Measurements from ENCODE around the gene ANKS4B.
"Not testable (repeated sequence)": the region's sequence is repeated elsewhere in the genome, so short reads cannot be mapped to it uniquely, and the experiment has no call there.

Gene ANKS4B

DNA sequence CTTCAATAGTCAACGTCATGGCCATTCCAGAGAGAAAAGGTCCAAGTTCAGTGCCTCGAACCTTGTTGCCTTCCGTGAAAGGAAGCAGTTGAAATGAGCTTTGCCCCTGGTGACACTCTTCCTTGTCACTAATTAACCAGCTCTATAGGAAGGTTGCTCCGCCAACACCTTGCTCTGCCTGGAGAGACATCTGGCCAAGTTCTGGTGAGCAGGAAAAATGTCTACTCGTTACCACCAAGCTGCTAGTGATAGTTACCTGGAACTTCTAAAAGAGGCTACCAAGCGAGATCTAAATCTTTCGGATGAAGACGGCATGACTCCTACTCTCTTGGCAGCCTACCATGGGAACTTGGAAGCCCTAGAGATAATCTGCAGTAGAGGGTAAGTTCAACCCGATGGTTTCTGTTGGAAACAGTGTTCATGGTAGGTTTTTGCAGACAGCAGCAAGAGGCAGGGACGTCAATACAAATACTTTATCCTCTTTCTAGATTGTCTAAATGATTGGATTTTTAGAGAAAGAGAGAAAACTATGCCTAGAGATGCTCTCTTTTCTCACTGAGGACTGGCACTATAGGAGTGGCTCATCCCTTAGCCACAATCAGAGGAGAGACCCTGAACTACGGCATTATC lies at the start of gene ANKS4B:
Gene ANKS4B (plus strand): TSS at position 179 of the 630 bp plus-strand sequence. CDS start 39 bp downstream, at position 218.
- no peak for DNase-seq

GRCh38 chr16:21183995-21184394 lies 49.5 kb upstream of the ANKS4B start:
- no peak for DNase-seq

DNA sequence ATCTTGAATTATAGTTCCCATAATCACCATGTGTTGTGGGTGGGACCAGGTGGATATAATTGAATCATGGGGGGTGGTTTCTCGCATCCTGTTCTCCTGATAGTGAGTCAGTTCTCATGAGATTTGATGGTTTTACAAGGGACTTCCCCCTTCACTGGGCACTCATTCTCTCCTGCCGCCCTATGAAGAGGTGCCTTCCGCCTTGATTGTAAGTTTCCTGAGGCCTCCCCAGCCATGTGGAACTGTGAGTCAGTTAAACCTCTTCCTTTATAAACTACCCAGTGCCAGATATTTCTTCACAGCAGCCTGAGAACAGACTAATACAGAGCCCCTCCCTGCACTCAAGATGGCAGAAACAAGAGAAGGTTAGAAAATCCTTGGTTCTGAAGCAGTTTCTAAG lies 48.7 kb upstream of the ANKS4B start:
- no peak for DNase-seq

- no peak for DNase-seq
Observed at GRCh38 chr16:21185659-21186325, 47.7 kb upstream of the ANKS4B start.

GRCh38 chr16:21186326-21186691 lies 47.2 kb upstream of the ANKS4B start:
- DNase-seq: no peak

DNA sequence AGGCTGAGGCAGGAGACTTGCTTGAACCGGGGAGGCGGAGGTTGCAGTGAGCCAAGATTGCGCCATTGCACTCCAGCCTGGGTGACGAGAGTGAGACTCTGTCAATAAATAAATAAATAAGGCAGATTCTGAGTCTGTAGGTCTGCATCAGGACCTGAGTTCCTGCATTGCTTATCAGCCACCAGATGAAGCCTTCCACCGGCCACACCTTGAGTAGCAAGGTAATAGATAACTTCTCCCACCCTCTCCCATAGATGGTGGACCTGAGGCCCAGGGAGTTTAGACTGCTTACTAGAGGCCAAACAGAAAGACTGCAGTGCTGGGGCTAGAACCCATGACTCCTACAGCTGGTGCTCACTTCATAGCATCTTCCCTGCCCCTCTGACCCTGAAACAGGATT lies 44.2 kb upstream of the ANKS4B start:
- no peak for DNase-seq

DNA sequence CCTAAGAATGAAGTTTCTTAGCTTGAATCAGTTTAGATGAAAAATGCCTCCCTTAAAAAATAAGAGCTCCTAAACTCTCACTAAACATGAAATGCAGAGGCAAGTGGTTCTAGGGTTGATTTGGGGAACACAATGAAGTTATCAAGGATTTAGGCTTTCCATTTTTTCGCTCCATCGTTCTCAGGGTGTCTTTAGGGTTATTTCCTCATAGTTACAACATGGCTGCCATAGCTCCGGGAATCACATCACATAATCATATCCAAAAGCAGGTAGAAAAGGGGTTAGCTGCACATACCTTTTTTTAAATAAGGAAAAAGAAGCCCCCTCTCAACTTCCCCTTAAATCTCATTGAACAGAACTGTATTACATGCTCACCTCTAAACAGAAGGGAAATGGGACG lies 43.5 kb upstream of the ANKS4B start:
- no peak for DNase-seq

GRCh38 chr16:21190599-21190998 lies 42.9 kb upstream of the ANKS4B start:
- no peak for DNase-seq

DNA sequence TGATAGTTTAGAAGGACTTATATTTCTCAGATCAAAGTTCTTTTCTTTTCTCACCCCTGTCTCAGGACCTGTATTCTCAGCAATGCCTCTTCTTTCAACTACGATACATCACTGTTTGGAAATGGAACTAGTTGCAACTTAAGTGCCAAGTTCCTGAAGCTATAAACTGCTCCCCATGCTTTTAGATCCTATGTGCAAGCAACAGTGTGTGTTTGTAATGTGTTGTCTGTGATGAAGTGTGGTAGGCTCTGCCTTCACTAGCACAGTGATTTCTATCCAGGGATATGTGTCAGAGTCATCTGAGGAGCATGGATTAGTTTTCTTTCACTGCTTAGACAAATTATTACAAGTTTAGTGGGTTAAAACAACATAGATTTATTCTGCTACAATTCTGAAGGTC lies 40.5 kb upstream of the ANKS4B start:
- DNase-seq: no peak

DNA sequence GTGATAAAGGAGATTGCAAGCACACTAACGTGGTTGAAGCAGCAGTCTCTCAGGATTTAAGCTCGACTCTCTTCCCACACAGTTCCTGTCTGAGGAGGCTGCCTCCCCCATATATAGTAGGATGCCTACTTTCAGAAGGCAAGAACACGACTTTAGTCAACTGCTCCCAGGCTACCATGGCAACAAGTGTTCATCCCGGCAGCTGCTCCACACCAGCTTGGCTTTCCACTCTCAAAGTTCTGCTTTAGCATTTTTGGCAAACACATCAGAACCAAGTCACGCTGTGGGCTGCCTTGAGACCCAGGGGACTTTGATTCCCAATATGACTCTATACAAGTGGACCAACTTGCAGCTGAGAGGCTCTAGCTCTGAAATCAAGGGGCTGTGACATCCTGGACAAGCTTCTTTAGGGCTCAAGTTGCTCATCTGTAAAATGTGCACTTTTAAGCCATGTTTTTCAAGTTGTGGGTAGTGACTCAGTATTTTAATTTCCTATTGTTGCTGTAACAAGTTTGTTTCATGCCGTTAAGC lies 38.7 kb upstream of the ANKS4B start:
- no peak for DNase-seq

DNA sequence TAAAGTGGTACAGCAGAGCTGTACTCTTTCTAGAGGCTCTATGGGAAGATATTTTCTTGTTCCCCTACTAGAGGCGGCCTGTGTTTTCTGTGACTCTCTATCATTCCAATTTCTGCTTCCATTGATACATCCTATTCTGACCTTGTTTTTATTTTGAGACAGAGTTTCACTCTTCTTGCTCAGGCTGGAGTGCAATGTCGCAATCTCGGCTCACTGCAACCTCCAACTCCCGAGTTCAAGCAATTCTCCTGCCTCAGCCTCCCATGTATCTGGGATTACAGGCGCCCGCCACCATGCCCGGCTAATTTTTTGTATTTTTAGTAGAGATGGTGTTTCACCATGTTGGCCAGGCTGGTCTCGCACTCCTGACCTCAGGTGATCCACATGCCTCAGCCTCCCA lies 38.2 kb upstream of the ANKS4B start:
- not testable (repeated sequence) for DNase-seq

GRCh38 chr16:21197112-21197511 lies 36.4 kb upstream of the ANKS4B start:
- DNase-seq: no peak

DNA sequence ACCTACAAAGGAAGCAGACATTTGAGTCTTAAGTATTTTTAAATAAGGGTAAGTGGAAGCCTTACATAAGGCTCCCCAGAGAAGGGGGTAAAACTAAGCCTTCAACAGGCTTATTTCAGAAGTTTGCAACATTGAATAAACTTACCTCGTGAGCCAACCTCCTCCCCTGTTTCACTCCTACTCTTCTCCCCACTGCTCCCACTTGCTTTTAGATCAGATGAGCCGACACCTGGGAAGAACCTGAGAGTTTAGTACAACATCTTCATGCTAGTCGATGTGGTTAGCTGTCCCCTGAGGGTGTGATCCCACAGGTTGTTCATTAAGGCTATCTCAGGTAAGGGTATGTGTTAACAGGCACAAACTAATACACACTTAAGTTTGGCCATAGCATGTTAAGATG lies 35.9 kb upstream of the ANKS4B start:
- DNase-seq: no peak

- DNase-seq: no peak
Observed at GRCh38 chr16:21199607-21200218, 33.8 kb upstream of the ANKS4B start.

DNA sequence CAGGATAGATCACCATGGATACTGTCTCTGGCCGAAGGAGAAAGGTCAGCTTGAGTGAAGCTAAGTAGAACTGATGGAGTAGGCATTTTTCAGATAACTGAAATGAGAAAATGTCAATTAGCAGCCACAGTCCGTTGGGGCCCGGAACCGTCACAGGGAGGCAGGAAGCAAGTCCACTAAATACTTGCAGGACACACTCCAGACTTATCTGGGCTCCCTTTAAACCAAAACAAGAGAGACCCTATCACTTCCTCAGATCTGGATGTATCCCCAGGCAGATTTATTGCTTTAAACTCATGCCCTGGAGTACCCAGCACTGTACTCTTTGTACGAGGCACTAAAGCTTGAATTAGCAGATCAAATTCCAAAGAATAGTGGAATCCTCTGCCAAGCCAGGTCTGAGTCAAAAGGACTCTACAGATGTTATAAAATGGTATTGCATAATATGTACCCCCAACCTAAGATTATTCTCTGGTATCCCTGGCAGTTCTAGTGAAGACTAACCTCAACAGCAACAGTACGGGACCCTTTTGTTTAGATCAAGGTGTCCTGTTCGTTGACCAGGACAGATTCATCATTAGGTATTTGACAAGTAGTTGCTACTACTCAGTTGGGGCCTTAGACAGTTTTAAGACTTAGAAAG lies 30.2 kb upstream of the ANKS4B start:
- DNase-seq: no peak

GRCh38 chr16:21205303-21205702 lies 28.2 kb upstream of the ANKS4B start:
- no peak for DNase-seq

DNA sequence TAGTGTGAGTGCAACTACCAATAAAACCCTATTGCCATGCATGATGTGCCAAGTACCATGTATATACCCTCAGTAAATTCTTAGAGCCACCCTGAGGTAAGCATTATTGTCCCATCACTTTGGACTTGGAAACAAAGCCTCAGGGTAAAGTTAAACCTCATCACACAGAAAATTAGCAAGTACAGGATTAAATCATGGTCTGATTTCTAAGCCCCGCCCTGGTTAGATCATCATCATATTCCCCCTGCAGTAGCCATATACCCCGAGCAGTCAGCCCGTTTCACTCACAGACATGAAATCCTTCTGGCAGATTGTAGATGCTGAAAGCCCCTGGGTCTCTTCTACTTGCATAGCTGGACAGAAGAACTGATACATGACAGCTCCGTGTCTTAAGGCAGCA lies 26.9 kb upstream of the ANKS4B start:
- no peak for DNase-seq

DNA sequence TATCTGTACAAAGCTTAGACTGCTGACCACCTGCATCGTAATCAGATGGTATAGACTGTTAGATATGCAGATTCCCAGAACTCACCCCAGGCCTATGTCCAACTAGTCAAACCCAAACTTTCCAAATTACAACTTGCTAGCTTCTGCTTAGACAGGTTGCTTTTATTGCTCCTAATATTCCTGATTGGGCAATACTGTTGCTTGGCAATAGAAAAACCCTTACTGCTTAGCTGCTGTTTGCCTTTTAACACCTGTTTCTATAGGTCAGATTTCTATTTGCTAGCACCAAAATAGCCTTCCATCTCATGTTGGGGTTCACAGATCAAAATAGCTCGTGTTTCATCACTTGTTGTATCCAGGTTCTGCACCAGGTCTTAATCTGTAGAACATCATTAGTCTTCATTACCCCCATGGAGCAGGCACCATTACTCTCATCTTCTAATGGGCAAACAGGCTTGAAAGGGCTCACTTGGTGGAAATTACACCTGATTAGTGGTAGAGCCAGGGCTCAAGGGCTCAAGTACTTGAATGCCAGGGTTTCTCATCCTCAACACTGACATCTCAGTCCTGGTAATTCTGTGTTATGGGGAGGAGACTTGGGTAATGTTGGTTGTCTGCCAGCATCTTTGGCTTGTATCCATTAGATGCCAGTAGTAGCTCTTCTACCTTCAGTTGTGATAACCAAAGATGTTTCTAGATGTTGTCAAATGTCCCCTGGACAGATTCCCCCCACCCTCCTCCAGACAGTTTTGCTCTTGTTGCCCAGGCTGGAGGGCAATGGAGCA lies 24.9 kb upstream of the ANKS4B start:
- DNase-seq: no peak

DNA sequence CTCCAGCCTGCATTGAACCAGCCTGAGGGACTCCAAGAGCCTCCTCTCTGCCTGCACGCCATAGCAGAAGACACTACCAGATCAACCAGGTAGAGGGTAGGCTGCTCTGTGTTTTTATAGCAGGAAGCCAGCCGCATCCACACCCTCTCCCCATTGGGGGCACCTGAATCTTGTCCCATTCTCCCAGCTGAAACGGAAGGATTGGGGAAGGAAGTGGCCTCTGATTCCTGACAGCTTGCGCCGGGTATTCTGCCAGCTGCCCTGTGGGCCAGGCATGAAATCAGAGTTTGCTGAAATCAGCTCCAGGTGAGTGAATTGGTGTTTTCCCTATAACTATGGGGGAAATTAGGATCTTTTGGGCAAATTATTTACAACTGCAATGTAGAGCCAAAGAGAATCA lies 22.0 kb upstream of the ANKS4B start, which contains the start of gene ZP2:
Gene ZP2 (minus strand): TSS at position 89 of the 400 bp plus-strand sequence. CDS start 27 bp downstream, at position 62.
- no peak for DNase-seq

DNA sequence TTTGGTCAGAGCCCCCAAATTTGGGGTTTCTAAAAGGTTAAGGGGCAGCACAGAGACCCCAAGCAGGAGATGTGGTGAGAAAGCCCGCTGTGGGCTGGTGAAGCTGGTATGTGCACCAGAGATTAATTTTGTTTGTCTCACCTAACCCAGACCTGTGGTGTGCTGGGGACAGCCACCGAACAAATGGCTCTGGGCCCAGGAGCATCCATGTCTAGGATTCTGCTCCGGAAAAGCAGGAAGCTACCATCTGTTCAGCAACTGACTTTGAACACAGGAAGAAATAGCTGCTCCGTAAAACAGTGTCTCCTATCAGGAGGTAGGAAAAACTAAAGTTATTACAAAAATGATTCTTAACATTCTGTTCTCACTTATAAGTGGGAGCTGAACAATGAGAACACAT lies 19.4 kb upstream of the ANKS4B start:
- no peak for DNase-seq

GRCh38 chr16:21217121-21217520 lies 16.4 kb upstream of the ANKS4B start:
- DNase-seq: no peak

- DNase-seq: no peak
Observed at GRCh38 chr16:21218153-21218552, 15.3 kb upstream of the ANKS4B start.

- no peak for DNase-seq
Observed at GRCh38 chr16:21219551-21219950, 13.9 kb upstream of the ANKS4B start.
